Peyer's patch (tissue), 4 donors: ENCODE results near the gene SIX5. TPM values are rescaled to one million over a fixed set of nuclear protein-coding genes. Genes with fewer than 3 reads are reported as not detected.

Experiments
- DNase-seq, 3 donors: peaks; one replicate each; pipeline ENCODE4 v3.0.0-alpha.2; 2017 to 2019
- H3K27ac ChIP-seq, 4 donors: fragments of 200-600 bp; sonication (generic); one replicate each; pipeline ENCODE4 v1.5.1; 2016 to 2019
- H3K27me3 ChIP-seq, 2 donors: fragments of 200-600 bp; sonication (generic); one replicate each; pipeline ENCODE4 v1.5.1; 2019
- H3K36me3 ChIP-seq, 3 donors: fragments of 200-600 bp; sonication (generic); one replicate each; pipeline ENCODE4 v1.5.1; 2016 to 2019
- H3K4me1 ChIP-seq, 4 donors: fragments of 200-600 bp; sonication (generic); one replicate each; pipeline ENCODE4 v1.5.1; 2016 to 2019
- H3K4me3 ChIP-seq, 4 donors: fragments of 200-600 bp; sonication (generic); 1 replicate in 3 of 4; 2 replicates in 1 of 4; pipeline ENCODE4 v1.5.1; 2016 to 2019; ENCODE audit warnings: mild to moderate bottlenecking in 1 of 4
- H3K9me3 ChIP-seq, 4 donors: fragments of 200-600 bp; sonication (generic); one replicate each; pipeline ENCODE4 v1.5.1; 2016 to 2019; ENCODE audit warnings: mild to moderate bottlenecking in 1 of 4
- POLR2A ChIP-seq, 2 donors: fragments of 450-650 bp; IDR thresholded peaks; one replicate each; pipeline ENCODE4 v1.5.1; 2017; ENCODE audit warnings: antibody characterized with exemption in 2 of 2, mild to moderate bottlenecking in 2 of 2, moderate library complexity in 2 of 2
- total RNA-seq, 4 donors: library from RNA; depleted of rRNA; stranded (reverse); fragments of >200 nt; gene quantifications; one replicate each; pipeline ENCODE4 v1.1.0, GENCODE V29; 2016
- TF ChIP-seq, protein P1 (sequence below), 6 experiments: fragments of 450-650 bp in 4 of 6; fragments of 200-600 bp in 2 of 6; sonication (generic) in 1 of 6; IDR thresholded peaks; one replicate each; pipeline ENCODE4 v1.5.1; 2017 to 2019; ENCODE audit warnings: antibody characterized with exemption in 6 of 6, mild to moderate bottlenecking in 3 of 6, moderate library complexity in 1 of 6

The SIX5 gene
- total RNA-seq, 4 donors from 2014 or later, result 3.3 to 11.5 (median 6.2) TPM

DNA sequence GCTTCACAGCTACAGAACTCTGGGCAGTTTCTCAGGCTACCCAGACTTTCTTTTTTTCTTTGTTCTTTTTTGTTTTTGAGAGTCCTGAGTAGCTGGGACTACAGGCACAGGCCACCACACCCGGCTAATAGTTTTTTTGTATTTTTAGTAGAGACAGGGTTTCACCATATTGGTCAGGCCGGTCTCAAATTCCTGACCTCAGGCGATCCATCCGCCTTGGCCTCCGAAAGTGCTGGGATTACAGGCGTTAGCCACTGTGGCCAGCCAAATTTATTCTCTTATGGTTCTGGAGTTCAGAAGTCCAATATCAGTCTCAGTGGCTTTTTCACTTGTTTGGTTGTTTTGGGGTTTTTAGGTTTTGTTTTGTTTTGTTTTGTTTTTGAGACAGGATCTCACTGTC, 23.4 kb downstream of the SIX5 start:
- DNase-seq, result no peak
- Histone ChIP-seq H3K9me3 (no peaks in the 10 kb centered on the region), H3K4me1 (no peaks in the 10 kb centered on the region), H3K4me3 (no peak overlapping the region), H3K36me3 (no peaks in the 10 kb centered on the region), H3K27me3 (no peaks in the 10 kb centered on the region), H3K27ac (no peak overlapping the region)
- TF ChIP-seq POLR2A (IDR thresholded peaks at IDR 0.05), result no peak
- TF ChIP-seq, protein P1, sequence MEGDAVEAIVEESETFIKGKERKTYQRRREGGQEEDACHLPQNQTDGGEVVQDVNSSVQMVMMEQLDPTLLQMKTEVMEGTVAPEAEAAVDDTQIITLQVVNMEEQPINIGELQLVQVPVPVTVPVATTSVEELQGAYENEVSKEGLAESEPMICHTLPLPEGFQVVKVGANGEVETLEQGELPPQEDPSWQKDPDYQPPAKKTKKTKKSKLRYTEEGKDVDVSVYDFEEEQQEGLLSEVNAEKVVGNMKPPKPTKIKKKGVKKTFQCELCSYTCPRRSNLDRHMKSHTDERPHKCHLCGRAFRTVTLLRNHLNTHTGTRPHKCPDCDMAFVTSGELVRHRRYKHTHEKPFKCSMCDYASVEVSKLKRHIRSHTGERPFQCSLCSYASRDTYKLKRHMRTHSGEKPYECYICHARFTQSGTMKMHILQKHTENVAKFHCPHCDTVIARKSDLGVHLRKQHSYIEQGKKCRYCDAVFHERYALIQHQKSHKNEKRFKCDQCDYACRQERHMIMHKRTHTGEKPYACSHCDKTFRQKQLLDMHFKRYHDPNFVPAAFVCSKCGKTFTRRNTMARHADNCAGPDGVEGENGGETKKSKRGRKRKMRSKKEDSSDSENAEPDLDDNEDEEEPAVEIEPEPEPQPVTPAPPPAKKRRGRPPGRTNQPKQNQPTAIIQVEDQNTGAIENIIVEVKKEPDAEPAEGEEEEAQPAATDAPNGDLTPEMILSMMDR (IDR thresholded peaks at IDR 0.05), result no peak

DNA sequence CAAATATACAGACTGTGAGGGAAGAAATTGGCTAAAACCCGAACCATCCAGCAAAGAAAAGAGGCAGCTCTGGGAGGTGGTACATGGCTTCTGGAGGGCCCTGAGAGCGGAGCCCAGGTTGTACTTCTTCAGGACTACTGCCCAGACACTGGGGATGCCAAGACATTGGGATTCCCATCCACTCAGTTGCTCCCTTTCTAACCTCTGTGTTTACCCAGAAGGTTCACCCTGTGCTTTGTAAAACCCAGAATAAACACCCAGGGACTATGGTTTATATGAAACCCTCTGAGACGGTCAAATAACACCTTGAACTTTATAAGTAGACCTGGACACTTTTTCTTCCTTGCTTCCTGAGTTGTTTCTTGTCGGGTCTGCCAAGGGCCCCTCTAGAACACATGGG, 26.1 kb downstream of the SIX5 start:
- H3K27ac ChIP-seq, result no peak overlapping the region
- no peak for TF ChIP-seq POLR2A (IDR thresholded peaks at IDR 0.05)
- TF ChIP-seq, protein P1 (IDR thresholded peaks at IDR 0.05), result no peak
- no peaks in the 10 kb centered on the region for H3K4me1 ChIP-seq
- no peaks in the 10 kb centered on the region for H3K36me3 ChIP-seq
- no peak overlapping the region for H3K4me3 ChIP-seq
- no peaks in the 10 kb centered on the region for H3K9me3 ChIP-seq
- H3K27me3 ChIP-seq, result no peaks in the 10 kb centered on the region
- no peak for DNase-seq

DNA sequence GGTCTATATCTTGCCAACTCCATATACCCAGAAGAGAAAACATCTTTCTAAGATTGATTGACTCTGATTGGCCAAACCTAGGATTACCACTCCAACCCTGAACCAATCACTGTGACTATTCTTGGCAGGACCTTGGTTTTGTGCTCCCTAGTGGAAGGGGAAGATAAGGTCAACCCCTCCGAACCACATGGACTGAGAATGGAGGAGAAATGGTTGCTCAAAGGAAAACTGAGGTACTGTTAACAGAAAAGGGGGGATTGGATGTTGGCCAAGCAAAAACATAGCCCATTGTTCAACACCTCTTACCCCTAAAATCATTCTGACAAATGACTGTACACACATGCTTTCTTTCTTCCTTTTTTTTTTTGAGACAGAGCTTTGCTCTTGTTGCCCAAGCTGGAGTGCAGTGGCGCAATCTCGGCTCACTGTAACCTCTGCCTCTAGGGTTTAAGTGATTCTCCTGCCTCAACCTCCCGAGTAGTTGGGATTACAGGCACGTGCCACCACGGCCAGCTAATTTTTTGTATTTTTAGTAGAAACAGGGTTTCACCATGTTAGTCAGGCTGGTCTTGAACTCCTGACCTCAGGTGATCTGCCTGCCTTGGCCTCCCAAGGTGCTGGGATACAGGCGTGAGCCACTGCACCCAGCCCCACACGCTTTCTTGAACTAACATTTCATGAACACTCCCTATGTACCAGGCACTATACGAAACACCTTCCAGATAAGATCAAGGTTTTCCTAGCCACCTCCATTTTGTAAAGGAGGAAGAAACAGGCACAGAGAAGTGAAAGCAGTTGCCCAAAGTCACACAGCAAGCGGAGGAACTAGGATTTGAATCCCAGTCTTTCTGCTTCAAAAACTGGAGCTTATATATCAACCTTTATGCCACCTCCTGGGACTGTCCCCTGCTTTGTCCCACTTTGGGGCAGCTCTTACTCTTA, 29.3 kb downstream of the SIX5 start:
- H3K27ac ChIP-seq, result no peak overlapping the region
- DNase-seq, result no peak
- TF ChIP-seq POLR2A (IDR thresholded peaks at IDR 0.05), result no peak
- TF ChIP-seq, protein P1 (IDR thresholded peaks at IDR 0.05), result no peak
- H3K4me1 ChIP-seq, result no peaks in the 10 kb centered on the region
- H3K36me3 ChIP-seq, result no peaks in the 10 kb centered on the region
- no peak overlapping the region for H3K4me3 ChIP-seq
- H3K9me3 ChIP-seq, result no peaks in the 10 kb centered on the region
- no peaks in the 10 kb centered on the region for H3K27me3 ChIP-seq

- Histone ChIP-seq H3K4me3 (no peak within 1 kb of the TSS), H3K9me3 (no peaks in the 10 kb centered on the region), H3K36me3 (no peaks in the 10 kb centered on the region), H3K4me1 (peaks cover 0 to 13% (median 5%) of the 10 kb centered on the region in 4 donors), H3K27me3 (no peaks in the 10 kb centered on the region), H3K27ac (no peak within 1 kb of the TSS)
- TF ChIP-seq POLR2A (IDR thresholded peaks at IDR 0.05), result no peak
- TF ChIP-seq, protein P1 (IDR thresholded peaks at IDR 0.05), result no peak
- DNase-seq, result no peak
Observed at GRCh38 chr19:45733160-45733810, 35.8 kb downstream of the SIX5 start, which contains the start of gene MEIOSIN. Gene MEIOSIN, plus strand, starts transcription at chr19:45733439. Its CDS starts 1,938 bp downstream, at chr19:45735377.

- TF ChIP-seq, protein P1 (IDR thresholded peaks at IDR 0.05), result peak in 1 of 6 experiments; percentile 2
- peak; percentile 64 to 88 for TF ChIP-seq POLR2A (IDR thresholded peaks at IDR 0.05)
- DNase-seq, result peak; percentile 95 to 98 (median 96)
- H3K27me3 ChIP-seq, result no peaks in the 10 kb centered on the region
- peak within 1 kb of the TSS; percentile 74 to 89 (median 76) for H3K4me3 ChIP-seq
- peaks cover 0 to 19% (median 5%) of the 10 kb centered on the region in 4 donors for H3K4me1 ChIP-seq
- H3K27ac ChIP-seq, result peak within 1 kb of the TSS; percentile 47 to 78 (median 78)
- H3K36me3 ChIP-seq, result peaks cover 0 to 3% (median 0%) of the 10 kb centered on the region in 3 donors
- no peaks in the 10 kb centered on the region for H3K9me3 ChIP-seq
Observed at GRCh38 chr19:45730368-45731288, 38.4 kb downstream of the SIX5 start, which contains the start of gene FBXO46. Gene FBXO46, minus strand, starts transcription at chr19:45730896. Its CDS starts 17,401 bp downstream, at chr19:45713495.
